Skeletal muscle satellite cell (primary cell): ENCODE results near the gene DHX58.

Source experiments
- H3K27me3 ChIP-seq: 2 replicates; pipeline ENCODE4 v1.7.0; 2013; ENCODE audit warnings: low read length; ENCODE audit not compliant: control insufficient read depth, insufficient read depth
- H3K36me3 ChIP-seq: 2 replicates; pipeline ENCODE4 v1.7.0; 2013; ENCODE audit warnings: mild to moderate bottlenecking, control low read depth, low read length; ENCODE audit not compliant: insufficient read depth
- H3K4me1 ChIP-seq: 2 replicates; pipeline ENCODE4 v1.7.0; 2013; ENCODE audit warnings: low read length; ENCODE audit not compliant: control insufficient read depth, insufficient read depth
- H3K4me2 ChIP-seq: 2 replicates; pipeline ENCODE4 v1.7.0; 2013; ENCODE audit warnings: mild to moderate bottlenecking, low read length
- H3K4me3 ChIP-seq: 2 replicates; pipeline ENCODE4 v1.7.0; 2013; ENCODE audit warnings: low read length
- H3K9ac ChIP-seq: 2 replicates; pipeline ENCODE4 v1.7.0; 2013; ENCODE audit warnings: mild to moderate bottlenecking, low read depth, low read length, moderate library complexity
- H3K9me3 ChIP-seq: replicated peaks from 2 replicates; pipeline ENCODE4 v1.7.0; 2013; ENCODE audit warnings: mild to moderate bottlenecking, control low read depth, low read length

DHX58 gene

GRCh38 chr17:42090964-42091790, 21.3 kb downstream of the DHX58 start:
- H3K4me3 ChIP-seq = no peak overlapping the region
- no peaks in the 10 kb centered on the region for H3K9me3 ChIP-seq
- no peak overlapping the region for H3K9ac ChIP-seq
- H3K4me1 ChIP-seq = no peaks in the 10 kb centered on the region
- H3K36me3 ChIP-seq = no peaks in the 10 kb centered on the region
- H3K4me2 ChIP-seq = no peak overlapping the region
- peaks cover 50% of the 10 kb centered on the region for H3K27me3 ChIP-seq

- Histone ChIP-seq H3K36me3 (no peaks in the 10 kb centered on the region), H3K4me2 (no peak overlapping the region), H3K9ac (no peak overlapping the region), H3K4me1 (no peaks in the 10 kb centered on the region), H3K27me3 (peaks cover 31% of the 10 kb centered on the region), H3K9me3 (no peaks in the 10 kb centered on the region), H3K4me3 (no peak overlapping the region)
Observed at GRCh38 chr17:42088736-42089135, 23.8 kb downstream of the DHX58 start.

GRCh38 chr17:42087736-42088705, 24.5 kb downstream of the DHX58 start:
- H3K4me2 ChIP-seq = no peak overlapping the region
- H3K4me3 ChIP-seq = no peak overlapping the region
- no peaks in the 10 kb centered on the region for H3K9me3 ChIP-seq
- H3K4me1 ChIP-seq = no peaks in the 10 kb centered on the region
- H3K27me3 ChIP-seq = peaks cover 31% of the 10 kb centered on the region
- H3K9ac ChIP-seq = no peak overlapping the region
- no peaks in the 10 kb centered on the region for H3K36me3 ChIP-seq

- Histone ChIP-seq H3K9me3 (no peaks in the 10 kb centered on the region), H3K36me3 (no peaks in the 10 kb centered on the region), H3K4me2 (no peak overlapping the region), H3K4me1 (no peaks in the 10 kb centered on the region), H3K27me3 (peaks cover 31% of the 10 kb centered on the region), H3K9ac (no peak overlapping the region), H3K4me3 (no peak overlapping the region)
Observed at GRCh38 chr17:42087042-42087701, 25.3 kb downstream of the DHX58 start.

- H3K4me2 ChIP-seq = no peak overlapping the region
- H3K27me3 ChIP-seq = peaks cover 27% of the 10 kb centered on the region
- H3K4me1 ChIP-seq = no peaks in the 10 kb centered on the region
Observed at GRCh38 chr17:42081516-42082129, 30.9 kb downstream of the DHX58 start.

DNA sequence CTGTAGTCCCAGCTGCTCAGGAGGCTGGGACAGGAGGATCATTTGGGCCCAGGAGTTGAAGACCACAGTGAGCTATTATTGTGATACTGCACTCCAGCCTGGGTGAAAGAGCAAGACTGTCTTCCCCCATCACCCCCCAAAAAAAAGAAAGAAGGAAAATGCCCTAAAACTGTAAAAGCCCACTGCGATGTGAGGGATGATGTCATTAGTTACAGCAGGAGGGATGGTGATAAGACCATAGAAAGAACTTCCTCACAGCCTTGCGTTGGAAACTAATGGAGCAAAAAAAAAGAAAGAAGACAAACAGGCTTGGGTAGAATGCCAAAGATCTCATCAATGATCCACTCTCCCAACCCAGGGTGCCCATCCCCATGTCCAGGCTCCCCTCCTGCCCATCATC, 33.0 kb downstream of the DHX58 start:
- H3K4me1 ChIP-seq = no peaks in the 10 kb centered on the region
- no peaks in the 10 kb centered on the region for H3K9me3 ChIP-seq
- H3K4me2 ChIP-seq = no peak overlapping the region
- no peak overlapping the region for H3K4me3 ChIP-seq
- no peaks in the 10 kb centered on the region for H3K36me3 ChIP-seq
- H3K27me3 ChIP-seq = peaks cover 27% of the 10 kb centered on the region
- no peak overlapping the region for H3K9ac ChIP-seq

More at GRCh38 chr17:42081516-42082129, 30.9 kb downstream of the DHX58 start:
- Histone ChIP-seq H3K36me3 (no peaks in the 10 kb centered on the region), H3K9ac (no peak overlapping the region), H3K4me3 (no peak overlapping the region), H3K9me3 (no peaks in the 10 kb centered on the region)

DNA sequence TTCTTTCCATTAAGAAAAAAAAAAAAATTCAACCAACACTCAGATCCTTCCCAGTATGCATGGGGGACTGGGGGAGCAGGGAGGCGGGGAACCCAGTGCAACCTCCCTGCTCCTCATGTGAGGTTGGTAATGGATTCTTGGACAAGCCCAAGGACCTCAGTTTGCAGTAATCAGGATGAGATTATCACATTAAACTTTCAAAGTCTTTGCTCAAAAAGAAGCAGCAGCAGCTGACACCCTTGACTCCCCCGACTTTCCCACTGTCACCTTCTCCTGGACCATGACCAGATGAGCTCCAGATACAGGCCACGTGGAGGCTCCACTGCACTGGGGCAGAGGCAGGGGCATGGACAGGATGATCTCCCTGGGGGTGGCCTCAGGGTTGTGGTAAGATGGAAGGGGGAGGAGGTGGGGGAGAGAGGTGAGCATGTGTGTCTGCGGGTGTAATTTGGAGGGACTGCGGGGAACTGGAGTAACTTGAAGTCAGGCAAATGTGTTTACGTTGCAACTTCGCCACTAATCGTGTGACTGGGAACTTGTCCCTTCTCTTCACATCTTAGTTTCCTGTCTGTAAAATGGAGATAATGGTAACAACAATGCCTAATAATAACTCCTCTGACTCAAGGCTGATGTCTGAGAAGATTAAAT, 34.0 kb downstream of the DHX58 start:
- Histone ChIP-seq H3K9ac (no peak overlapping the region), H3K4me3 (no peak overlapping the region), H3K27me3 (peaks cover 27% of the 10 kb centered on the region), H3K36me3 (no peaks in the 10 kb centered on the region), H3K4me2 (no peak overlapping the region), H3K4me1 (no peaks in the 10 kb centered on the region), H3K9me3 (no peaks in the 10 kb centered on the region)

- H3K4me2 ChIP-seq = no peak overlapping the region
- H3K9ac ChIP-seq = no peak overlapping the region
- no peaks in the 10 kb centered on the region for H3K36me3 ChIP-seq
- H3K4me3 ChIP-seq = no peak overlapping the region
- no peaks in the 10 kb centered on the region for H3K9me3 ChIP-seq
- no peaks in the 10 kb centered on the region for H3K4me1 ChIP-seq
- H3K27me3 ChIP-seq = peaks cover 28% of the 10 kb centered on the region
Observed at GRCh38 chr17:42077755-42078154, 34.8 kb downstream of the DHX58 start.

DNA sequence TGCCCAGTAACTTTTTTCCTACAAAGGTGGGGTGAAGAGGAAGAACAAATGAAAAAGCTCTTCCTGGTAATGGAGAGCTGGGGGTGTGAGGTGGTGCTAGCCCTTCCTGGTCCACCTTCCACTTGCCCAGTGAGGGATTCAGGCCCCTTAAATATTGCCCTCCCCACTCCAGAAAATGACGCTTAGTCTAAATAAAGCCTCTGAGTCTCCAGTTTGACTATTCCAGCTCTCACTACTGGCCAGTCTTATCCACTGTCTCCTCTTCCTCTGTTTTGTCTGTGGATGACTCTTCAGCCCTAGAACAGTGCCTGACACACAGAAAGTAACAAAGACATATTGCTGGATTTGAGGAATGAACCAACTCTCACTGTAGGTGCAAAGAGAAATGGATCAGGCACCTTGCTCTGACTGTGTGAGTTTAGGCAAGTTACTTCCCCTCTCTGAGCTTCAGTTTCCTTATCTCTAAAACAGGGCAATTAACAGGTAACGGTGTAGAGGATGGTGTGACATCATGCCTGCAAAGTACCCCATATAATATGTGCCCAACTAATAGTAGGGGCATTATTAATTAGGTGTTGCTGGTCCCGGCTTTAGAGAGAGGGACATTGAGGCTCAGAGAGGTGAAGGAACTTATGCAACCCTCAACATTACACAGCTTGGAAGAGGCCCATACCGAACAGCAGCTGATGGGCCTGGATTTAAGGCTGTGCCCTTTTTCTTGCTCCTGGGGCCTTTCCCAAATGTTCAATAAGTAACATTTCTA, 35.5 kb downstream of the DHX58 start:
- peaks cover 36% of the 10 kb centered on the region for H3K27me3 ChIP-seq
- no peak overlapping the region for H3K9ac ChIP-seq
- no peak overlapping the region for H3K4me2 ChIP-seq

DNA sequence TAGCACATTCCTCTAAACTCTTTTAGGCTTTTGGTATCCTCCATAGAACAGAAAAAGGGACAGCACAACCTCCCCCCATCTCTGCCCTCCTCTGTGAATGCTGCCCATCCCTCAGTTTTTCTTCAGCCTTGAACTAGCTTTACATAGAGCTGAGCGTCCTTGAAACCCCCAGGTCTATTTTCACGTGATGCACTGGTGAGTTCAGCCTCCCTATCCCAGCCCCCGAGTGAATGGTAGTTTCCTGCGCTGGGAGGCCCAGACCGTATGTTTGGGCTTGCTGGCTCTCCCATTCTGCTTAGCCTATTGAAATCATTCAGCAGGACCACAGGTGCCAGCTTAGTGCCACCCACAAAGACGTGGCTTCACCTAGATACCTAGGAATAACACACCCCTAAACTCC, 36.7 kb downstream of the DHX58 start:
- no peaks in the 10 kb centered on the region for H3K9me3 ChIP-seq
- H3K4me2 ChIP-seq = no peak overlapping the region
- no peaks in the 10 kb centered on the region for H3K36me3 ChIP-seq
- H3K27me3 ChIP-seq = peaks cover 38% of the 10 kb centered on the region
- peaks cover 7% of the 10 kb centered on the region for H3K4me1 ChIP-seq
- no peak overlapping the region for H3K4me3 ChIP-seq
- H3K9ac ChIP-seq = no peak overlapping the region

More for the DNA sequence above, 35.5 kb downstream of the DHX58 start:
- Histone ChIP-seq H3K36me3 (no peaks in the 10 kb centered on the region), H3K4me1 (peaks cover 6% of the 10 kb centered on the region), H3K4me3 (no peak overlapping the region), H3K9me3 (no peaks in the 10 kb centered on the region)
